GM12878 (cell line): Measurements from ENCODE around the gene SOCS6.
"Not testable (repeated sequence)": the region's sequence is repeated elsewhere in the genome, so short reads cannot be mapped to it uniquely, and the experiment has no call there.

Experiments used
- CBFB ChIP-seq: IDR thresholded peaks from 2 replicates; pipeline ENCODE4 v1.6.1; 2016; ENCODE audit warnings: antibody characterized with exemption, low read depth
- NFIC ChIP-seq: IDR thresholded peaks from 2 replicates; pipeline ENCODE4 v1.6.1; 2012; ENCODE audit warnings: low read depth, mild to moderate bottlenecking, inconsistent platforms, low read length, moderate library complexity
- NRF1 ChIP-seq: conservative IDR thresholded peaks from 2 replicates; pipeline ENCODE4 v1.6.1; 2011; ENCODE audit warnings: mild to moderate bottlenecking, low read depth, low read length, improper control_type of control experiment
- POLR2A ChIP-seq: IDR thresholded peaks from 2 replicates; pipeline ENCODE4 v1.6.1; 2011; ENCODE audit warnings: low read depth, mild to moderate bottlenecking, low read length
- RAD21 ChIP-seq: IDR thresholded peaks from 2 replicates; pipeline ENCODE4 v1.6.1; 2011; ENCODE audit warnings: mild to moderate bottlenecking, low read depth, low read length, moderate library complexity; ENCODE audit not compliant: insufficient read depth
- RELA ChIP-seq: fragments of 450-650 bp; IDR thresholded peaks from 2 replicates; pipeline ENCODE4 v1.8.0; 2014; ENCODE audit warnings: borderline replicate concordance; ENCODE audit not compliant: partially characterized antibody
- SMARCA5 ChIP-seq: fragments of 450-650 bp; IDR thresholded peaks from 2 replicates; pipeline ENCODE4 v1.6.1; 2017; ENCODE audit warnings: mild to moderate bottlenecking
- ZBTB33 ChIP-seq: fragments of 450-650 bp; IDR thresholded peaks from 2 replicates; pipeline ENCODE4 v1.6.1; 2017; ENCODE audit warnings: mild to moderate bottlenecking
- TF ChIP-seq, protein P1 (sequence below), 3 experiments: IDR thresholded peaks in 2 of 3; conservative IDR thresholded peaks in 1 of 3; 2 replicates each; pipeline ENCODE4 v1.5.1; 2011; ENCODE audit warnings: low read depth in 3 of 3, low read length in 3 of 3, mild to moderate bottlenecking in 3 of 3, control low read depth in 2 of 3, moderate library complexity in 2 of 3, inconsistent platforms in 1 of 3, mixed read lengths in 1 of 3; ENCODE audit not compliant: control insufficient read depth in 2 of 3, insufficient read depth in 1 of 3; ENCODE audit errors: extremely low read depth in 1 of 3
- TF ChIP-seq, protein P2 (sequence below): IDR thresholded peaks from 2 replicates; pipeline ENCODE4 v1.6.1; 2011; ENCODE audit warnings: low read depth, mild to moderate bottlenecking, low read length, moderate library complexity, borderline replicate concordance; ENCODE audit errors: extremely low read depth

- not testable (repeated sequence) for TF ChIP-seq NFIC, RAD21, RELA, CBFB, ZBTB33, NRF1, POLR2A, SMARCA5
- TF ChIP-seq, protein P1, sequence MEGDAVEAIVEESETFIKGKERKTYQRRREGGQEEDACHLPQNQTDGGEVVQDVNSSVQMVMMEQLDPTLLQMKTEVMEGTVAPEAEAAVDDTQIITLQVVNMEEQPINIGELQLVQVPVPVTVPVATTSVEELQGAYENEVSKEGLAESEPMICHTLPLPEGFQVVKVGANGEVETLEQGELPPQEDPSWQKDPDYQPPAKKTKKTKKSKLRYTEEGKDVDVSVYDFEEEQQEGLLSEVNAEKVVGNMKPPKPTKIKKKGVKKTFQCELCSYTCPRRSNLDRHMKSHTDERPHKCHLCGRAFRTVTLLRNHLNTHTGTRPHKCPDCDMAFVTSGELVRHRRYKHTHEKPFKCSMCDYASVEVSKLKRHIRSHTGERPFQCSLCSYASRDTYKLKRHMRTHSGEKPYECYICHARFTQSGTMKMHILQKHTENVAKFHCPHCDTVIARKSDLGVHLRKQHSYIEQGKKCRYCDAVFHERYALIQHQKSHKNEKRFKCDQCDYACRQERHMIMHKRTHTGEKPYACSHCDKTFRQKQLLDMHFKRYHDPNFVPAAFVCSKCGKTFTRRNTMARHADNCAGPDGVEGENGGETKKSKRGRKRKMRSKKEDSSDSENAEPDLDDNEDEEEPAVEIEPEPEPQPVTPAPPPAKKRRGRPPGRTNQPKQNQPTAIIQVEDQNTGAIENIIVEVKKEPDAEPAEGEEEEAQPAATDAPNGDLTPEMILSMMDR (IDR thresholded peaks at IDR 0.05 in 2 of 3, conservative IDR thresholded peaks at IDR 0.05 in 1 of 3; ENCODE audit: control insufficient read depth in 2 of 3, extremely low read depth in 1 of 3, insufficient read depth in 1 of 3, low read depth in 3 of 3, low read length in 3 of 3), result not testable (repeated sequence)
- TF ChIP-seq, protein P2, sequence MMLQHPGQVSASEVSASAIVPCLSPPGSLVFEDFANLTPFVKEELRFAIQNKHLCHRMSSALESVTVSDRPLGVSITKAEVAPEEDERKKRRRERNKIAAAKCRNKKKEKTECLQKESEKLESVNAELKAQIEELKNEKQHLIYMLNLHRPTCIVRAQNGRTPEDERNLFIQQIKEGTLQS, result not testable (repeated sequence)
Observed at GRCh38 chr18:70348481-70348880, 59.6 kb downstream of the SOCS6 start.
